IPS-NIHi7 (cell line): ENCODE measurements around the gene SULT1B1.
"Not testable (repeated sequence)": the region's sequence is repeated elsewhere in the genome, so short reads cannot be mapped to it uniquely, and the experiment has no call there.

Experiments used
- DNase-seq: peaks from one replicate; pipeline ENCODE4 v3.0.0; 2012; ENCODE audit warnings: mixed read lengths; ENCODE audit errors: extremely low spot score

The SULT1B1 gene

DNA sequence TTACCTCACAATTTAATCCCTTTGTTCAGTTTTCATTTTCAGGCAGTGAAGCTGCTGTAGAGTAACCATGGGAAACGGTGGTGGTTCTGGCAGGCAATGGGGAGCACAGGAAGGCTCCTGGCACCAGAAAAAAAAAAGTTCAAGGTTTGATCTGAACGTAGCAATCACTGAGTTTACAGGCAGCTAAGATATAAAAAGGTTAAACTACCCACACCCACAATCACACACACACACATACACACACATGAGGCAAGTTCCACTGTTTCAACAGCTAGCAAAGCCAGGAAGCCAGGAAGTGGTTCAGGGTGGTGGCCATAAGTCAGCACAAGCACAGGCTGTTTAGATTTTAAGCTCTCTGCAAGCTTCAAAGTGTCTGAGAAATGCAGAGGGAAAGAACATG lies at the start of gene SULT1B1:
Gene SULT1B1, minus strand, starts transcription at position 166 of the 400 bp plus-strand sequence. CDS start 5,403 bp downstream, outside the sequence.
- no peak for DNase-seq

DNA sequence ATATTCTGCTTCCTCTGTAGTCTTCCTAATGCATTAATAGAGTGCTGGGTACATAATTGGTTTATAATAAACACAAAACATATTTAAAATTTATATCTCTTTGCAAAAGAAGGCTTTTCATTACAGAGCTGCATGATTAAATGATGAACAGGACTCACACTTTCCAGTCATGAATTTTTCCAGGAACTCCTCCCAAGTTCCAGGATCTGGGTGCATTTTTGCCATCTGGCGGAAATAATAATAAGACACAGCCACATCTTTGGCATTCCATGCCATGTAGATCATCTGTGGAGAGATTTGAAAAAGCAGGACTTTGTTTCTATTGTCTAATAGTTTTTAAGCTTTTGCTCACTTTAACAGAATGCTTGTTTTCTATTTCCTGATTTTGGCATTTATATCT lies 40.2 kb upstream of the SULT1B1 start:
- no peak for DNase-seq

DNA sequence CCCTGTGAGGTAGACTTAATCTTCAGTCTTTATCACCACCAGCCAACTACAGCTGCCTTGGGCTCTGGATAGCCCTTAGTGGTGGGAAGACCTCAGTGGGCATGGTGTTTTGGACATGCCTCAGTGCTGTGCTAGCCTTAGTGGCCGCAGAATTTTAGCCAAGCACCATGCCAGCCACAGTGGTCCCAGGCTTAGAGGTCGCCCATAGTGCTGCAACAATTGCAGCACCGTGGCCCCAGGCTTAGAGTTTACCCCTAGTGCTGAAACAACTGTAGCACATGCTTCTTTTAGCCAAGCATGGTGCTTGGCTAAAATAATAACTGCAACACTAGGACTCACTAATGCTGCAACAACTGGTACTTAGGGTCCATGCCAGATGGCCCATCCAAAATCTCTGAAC lies 38.9 kb upstream of the SULT1B1 start:
- DNase-seq = no peak

DNA sequence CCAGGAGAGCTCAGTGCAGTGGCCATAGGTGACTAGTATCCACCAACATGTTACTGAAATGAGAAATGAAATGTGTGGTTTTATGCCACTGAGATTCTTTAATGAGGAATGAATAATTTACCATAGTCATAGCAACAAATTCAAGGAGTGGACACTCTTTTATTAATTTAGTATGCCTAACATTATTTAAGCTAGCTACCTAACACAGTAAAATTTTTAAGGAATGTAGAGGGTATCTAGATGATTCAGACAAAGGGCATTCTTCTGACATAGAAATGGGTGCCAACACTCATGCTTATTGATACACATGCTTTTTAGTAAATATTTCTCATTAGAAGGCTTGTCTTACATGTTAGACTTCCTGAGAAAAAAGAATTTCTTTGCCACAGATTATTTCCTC lies 33.3 kb upstream of the SULT1B1 start:
- DNase-seq = no peak

DNA sequence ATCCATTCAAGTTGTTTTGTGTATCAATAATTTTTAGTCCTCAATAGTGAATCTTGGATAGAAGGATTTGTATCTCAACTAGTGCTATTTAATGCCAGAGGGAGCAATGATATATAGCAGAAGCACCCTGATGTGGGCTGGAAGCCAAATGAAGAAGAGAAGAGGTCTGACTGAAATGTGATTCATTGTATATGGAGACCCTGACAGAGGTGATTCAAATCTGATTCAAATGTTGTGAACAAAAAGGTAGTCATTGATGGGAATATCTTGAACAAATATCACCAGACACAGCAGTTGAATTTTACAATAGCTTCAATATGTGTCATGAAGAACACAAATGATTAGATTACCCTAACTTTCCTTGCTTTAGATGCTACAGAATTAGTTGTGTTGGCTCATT lies 27.5 kb upstream of the SULT1B1 start:
- DNase-seq = no peak

DNA sequence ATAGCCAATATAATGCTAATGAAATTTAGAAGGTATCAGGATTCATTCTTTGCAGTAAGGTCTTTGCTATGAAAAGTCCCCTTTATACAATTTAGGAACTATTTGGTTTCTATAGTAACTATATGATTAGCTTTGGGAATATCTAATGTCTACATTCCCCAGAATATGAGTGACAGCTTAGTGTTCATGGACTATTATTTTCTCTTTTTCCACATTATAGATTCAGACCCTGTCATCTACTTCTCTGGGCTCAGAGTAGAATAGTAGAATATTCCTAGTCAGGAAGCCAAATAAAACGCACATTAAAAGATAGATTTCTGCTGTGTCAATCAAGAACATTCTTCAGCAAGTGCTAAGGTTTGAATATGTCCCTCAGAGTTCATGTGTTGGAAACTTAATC lies 26.1 kb upstream of the SULT1B1 start:
- no peak for DNase-seq

DNA sequence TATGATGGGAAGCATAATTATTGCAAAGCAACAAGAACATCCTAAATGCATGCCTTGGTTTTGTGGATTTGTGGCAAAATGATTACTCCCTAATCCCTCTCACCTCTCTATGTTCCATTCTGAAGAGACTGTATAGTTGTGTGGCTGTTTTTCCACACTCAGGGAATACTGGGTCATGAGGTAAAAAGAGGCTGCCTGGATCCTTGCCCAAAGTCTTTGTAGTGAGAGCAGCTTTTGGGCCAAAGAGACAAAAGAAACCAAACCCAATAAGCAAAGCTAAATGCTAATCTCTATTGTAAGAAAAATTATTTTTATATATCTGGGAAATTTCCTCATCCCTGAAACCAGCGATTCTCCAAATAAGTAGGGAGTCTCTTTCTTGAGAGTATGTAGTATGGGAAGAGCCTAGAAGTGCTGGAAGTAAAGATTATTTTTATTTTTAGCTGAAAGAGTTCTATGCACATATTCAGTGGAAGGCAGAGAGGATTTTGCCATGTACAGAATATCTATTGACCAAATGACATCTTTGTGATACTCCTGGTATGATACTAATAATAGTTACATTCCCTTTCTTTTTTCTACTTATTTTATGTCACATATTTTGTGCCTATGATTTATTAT lies 24.9 kb upstream of the SULT1B1 start:
- DNase-seq = no peak

DNA sequence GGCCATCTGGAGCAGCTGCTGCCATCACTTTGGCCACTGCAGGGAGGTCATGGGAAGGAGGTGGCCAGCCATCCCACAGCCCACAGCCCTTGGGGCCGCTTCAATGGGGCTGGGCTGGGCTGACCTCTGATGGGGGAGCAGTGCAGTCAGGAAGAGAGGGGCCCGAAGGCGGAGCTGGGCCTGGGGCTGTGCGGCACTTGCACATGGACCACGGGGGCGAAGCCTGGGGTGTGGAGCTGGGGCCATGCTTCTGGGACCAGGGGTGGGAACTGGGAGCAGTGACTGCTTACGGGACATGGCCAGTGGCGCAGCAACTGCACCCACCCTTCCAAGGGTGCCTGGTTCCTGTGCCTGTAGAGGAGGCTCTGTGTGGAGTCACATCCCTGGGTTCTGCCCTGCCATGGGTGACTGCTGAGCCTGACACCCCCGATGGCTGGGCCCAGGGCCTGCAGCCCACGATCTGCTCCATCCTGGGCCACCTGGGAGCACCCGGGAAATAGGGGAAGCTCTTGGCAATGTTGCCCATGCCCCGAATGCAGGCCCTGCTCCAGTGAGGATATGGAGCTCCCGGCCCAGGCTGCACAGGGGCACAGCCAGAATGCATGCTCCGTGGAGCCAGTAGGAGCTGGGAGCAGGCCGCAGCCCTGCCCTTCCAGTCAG lies 22.4 kb upstream of the SULT1B1 start:
- DNase-seq = no peak

DNA sequence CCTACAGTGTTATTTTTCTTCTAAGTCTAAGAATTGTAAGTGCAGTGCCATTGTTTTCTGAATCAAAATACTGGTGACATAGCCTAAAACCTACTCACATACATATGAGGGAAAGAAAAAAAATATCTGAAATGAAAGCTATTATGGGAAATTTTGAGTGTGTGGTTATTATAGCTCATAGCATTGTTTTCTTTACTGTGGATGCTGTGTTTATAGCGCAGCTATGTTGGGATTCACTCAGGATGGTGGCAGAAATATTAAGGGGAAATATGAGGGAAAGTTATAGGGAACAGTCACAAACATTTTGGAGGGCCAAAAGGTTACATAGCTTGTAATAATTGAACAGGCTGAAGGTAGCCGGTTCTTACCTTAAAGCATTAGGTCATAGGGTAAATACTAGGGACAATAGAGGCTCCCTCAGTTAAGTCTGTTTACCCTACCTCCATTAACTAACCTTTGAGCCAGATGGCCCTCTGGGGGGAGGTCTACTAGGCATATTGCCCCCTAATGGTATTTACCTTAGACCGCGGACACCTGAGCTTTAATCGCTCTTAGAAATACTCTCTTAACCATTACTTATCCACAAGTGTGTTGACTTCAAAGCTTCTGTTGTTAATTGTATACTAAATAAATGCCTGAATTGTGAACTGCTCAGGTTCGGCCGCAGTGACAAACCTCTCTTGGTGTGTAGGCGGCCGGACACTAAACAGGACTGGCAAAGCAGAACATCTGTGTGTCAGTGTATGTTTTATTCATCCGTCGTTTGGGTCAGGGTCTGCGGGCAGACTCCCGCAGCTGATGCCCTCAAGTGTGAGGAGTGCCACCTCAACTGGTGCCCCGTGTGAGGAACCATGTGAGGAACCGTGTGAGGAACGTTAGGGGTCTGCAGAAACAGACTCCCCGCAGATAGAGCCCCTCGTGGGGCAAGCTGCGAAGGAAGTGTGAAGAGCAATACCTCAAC lies 21.3 kb upstream of the SULT1B1 start:
- no peak for DNase-seq

DNA sequence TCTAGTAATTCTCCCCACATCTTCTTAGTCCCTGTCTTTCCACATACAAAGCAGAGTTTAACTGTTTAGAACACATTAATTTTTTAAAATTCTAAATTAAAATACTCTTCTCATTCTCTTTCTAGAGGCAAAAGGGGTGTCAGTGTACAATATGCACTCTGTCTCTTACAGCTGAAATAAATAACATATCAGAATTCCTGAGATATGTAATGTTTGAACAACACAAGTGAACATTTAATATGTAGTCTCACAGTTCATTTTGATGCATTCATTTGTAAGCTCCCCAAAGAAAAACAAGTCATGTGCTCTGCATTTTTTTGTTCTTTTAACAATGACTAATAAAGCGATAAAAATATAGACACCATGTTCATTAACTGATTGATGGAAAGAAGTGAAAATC lies 19.7 kb upstream of the SULT1B1 start:
- no peak for DNase-seq

DNA sequence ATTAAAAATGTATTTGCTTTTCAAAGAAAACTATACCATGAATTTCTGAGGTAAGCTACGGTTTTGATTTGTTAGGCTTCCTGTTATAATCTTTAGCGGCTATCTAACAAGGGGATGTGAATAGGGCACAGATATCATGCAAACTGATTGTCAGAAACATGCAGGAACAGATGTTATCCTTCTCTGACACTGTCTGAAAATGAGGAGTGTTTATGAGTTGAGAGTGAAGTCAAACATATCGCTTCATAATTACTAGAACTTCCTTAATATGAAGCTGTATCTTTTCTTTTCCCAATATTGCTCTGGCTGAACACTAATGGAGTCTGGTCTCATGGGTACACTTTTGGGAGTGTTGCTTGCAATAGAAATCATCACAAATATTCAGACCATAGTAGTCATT lies 16.3 kb upstream of the SULT1B1 start:
- DNase-seq = no peak

DNA sequence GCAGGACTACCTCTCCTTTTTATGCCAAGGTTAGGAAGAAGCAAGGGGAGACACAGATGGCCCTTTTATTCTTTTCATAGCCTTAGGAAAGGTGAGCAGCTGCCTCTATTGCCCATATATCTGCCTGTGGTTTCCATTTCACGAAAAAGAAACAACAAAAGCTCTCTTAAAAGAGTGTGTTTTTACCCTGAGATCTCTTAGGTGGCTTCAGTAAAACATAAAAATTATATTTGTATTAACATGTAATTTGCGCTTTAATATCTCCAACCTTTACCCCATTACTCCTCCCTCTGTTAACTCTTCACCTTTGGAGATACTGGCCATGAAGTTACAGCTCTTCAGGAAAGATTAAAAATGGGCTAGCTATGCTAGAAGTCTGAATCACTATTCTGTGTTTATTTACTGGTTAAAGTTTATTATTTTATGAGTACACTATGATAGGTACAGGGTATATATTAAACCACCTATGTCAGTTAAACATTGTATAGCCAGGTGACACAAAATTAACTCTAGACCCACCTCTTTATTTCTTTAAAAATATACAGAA lies 15.0 kb upstream of the SULT1B1 start:
- no peak for DNase-seq

DNA sequence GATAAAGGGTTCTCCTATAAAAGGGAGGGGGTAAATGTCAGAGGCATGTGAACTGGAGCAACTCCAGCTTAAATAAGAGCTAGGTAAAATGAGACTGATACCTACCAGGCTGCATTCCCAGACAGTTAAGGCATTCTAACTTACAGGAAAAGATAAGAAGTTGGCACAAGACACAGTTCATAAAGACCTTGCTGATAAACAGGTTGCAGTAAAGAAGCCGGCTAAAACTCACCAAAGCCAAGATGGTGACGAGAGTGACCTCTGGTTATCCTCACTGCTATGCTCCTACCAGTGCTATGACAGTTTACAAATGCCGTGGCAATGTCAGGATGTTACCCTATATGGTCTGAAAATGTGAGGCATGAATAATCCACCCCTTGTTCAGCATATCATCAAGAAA lies 13.1 kb upstream of the SULT1B1 start:
- DNase-seq = no peak

DNA sequence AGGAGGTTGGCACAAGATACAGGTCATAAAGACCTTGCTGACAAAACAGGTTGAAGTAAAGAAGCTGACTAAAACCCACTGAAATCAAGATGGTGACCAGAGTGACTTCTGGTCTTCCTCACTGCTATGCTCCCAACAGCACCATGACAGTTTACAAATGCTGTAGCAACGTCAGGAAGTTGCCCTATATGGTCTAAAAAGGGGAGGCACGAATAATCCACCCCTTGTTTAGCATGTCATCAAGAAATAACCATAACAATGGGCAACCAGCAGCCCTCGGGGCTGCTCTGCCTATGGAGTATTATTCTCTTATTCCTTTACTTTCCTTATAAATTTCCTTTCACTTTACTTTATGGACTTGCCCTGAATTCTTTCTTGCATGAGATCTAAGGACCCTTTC lies 8.1 kb upstream of the SULT1B1 start:
- DNase-seq = not testable (repeated sequence)

DNA sequence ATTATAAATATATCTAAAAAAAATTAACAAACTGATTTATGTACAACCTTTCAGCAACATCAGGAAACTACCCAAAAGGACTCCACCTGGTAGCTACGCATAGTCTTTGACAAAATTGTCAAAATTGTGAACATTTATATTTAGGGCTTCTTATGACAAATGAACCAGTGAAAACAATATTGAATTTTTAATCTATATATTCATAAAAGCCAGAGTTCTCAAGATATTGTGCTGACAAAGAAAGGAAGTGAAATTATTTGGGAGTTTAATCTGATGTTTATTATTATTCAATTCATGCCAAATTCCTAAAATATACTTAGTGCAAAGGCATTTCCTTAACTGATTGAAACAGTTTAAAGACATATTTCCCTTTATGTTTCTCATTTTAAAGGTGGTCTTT lies 5.3 kb upstream of the SULT1B1 start:
- no peak for DNase-seq

DNA sequence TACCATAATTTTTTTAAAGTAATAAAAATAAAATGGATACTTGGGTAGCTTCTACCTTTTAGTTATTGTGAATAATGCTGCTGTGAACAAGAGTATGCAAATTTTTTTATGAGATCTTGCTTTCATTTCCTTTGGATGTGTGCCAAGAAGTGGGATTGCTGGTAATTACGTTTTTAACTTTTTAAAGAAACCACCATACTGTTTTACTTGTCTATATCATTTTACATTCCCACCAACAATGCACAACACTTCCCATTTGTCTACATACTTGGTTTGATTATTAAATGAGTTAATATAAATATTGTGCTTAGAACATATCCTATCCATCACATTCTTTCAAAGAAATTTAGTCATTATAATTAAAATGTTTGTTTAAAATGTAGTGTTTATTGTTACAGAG lies 3.9 kb upstream of the SULT1B1 start:
- no peak for DNase-seq

DNA sequence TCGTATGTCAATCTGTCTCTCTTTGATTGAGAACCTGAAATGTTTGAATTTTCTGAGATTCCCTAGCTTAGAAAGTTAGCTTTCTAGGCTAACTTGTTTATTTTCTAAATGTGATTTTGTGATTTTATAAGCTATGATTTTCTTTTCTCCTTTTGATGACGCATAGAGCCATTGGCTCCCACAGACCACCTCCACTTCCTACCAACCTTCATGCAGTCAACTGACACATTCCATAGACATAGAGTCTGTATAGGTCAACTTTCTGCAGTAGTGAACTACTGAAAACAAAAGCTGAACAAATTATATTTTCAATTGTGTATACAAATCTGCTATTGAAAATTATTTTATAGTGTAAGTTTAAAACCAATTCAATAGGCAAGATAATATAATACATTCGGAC lies 2.8 kb upstream of the SULT1B1 start:
- DNase-seq = no peak

DNA sequence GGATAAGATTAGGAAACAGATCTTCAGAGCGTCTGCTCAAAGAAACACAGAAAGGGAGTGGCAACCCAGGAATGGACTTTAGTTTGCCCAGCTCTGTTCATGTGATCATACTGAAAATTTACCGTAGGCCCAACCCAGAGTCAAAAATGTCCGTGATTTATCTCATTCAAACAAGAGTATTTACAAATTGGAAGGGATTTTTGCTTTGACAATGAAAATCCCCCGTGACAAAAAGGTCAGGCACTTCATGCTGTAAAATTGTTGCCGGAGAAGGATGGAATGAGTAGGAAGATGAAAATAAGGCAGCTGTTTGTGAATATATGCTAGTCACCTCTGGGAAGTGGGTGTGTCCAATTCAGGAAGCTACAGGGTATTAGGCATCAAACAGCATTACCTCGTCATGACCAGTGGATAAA lies 1.2 kb downstream of the SULT1B1 start:
- DNase-seq = no peak

DNA sequence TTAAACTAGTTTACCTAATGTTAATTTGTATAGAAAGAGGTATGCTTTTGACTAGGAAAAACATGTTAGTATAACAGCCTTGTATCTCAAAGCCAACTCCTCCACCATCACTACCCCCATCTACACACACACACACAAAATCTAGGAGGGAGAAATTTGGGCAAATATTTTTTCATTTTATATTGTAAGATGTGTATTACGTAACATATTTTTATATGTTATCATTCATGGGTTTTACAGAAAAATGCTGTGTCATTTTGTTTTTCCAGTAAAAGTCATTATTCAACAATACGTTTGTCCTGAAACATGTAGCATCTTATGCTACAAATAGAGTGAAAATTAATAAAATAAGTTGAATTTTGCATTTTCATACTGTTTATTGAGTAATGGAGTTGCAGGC lies 3.0 kb downstream of the SULT1B1 start:
- DNase-seq = no peak

DNA sequence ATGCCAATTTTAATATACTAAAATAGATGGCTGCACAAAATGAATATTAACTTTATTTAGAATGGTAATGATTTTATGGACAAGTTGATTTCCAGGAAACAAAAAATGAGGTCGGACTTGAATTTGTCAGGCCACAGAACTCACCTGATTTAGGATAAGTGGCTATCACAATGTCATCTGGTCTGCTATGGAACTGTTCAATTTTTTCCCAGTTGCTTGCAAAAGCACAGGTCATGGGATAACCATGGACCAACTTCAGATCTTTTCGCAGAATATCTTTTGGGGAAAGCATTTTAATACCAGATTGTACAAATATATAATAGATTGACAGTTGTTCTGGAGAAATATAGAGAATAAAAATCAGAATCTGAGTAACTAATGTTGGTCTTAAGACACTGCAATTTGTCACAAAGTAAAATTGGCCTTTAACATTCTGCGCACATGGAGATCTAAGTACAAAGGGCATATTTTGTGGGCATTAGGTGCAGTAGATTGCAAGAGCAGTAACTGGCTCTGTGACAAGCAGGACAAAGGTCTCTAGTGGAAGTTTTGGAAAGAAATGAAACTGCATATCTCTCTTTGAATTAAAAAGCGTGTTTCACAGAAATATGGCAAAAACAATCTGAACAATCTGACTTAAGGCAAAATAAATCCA lies 5.4 kb downstream of the SULT1B1 start:
- DNase-seq = no peak

DNA sequence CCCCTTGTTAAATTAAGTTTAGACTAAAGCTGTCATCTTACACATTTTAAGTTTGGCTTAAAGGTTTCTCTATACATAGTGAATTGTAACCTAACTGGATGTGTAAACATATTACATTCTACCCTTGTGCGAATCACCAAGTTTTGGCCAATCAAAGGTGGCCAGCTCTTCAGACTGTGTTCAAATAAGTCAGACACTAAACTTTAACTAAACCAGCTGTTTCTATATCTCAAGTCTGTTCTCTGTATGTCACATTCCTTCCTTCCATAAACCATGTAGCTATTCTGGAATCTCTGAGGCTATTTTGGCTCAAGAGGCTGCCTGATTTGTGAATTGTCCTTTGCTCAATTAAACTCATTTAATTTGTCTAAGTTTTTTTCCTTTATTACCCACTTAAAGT lies 6.7 kb downstream of the SULT1B1 start:
- no peak for DNase-seq

DNA sequence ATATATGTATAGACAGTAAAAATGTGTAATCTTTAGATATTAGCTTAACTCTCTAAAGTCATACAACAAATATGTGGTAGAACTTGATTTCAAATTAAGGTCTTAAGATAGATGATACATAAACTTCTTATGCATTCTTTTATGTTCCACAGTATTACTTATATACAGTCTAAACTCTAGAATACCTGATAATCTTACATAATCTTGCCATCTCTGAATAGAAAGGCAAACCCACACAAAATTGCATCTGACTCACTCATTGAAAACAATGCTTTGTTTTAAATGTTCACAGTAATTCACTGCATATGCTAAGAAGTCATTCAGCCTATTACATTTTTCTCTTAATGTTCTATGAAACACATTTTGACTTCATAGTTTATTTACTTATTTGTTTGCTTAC lies 10.1 kb downstream of the SULT1B1 start:
- no peak for DNase-seq
